ENCODE data around the gene CCDC141. TPM values are rescaled to one million over a fixed set of nuclear protein-coding genes. Genes with fewer than 3 reads are reported as not detected.

CCDC141 gene
- total and polyA plus RNA-seq, 12 donors = 0.34 to 42.1 (median 1.4) TPM

DNA sequence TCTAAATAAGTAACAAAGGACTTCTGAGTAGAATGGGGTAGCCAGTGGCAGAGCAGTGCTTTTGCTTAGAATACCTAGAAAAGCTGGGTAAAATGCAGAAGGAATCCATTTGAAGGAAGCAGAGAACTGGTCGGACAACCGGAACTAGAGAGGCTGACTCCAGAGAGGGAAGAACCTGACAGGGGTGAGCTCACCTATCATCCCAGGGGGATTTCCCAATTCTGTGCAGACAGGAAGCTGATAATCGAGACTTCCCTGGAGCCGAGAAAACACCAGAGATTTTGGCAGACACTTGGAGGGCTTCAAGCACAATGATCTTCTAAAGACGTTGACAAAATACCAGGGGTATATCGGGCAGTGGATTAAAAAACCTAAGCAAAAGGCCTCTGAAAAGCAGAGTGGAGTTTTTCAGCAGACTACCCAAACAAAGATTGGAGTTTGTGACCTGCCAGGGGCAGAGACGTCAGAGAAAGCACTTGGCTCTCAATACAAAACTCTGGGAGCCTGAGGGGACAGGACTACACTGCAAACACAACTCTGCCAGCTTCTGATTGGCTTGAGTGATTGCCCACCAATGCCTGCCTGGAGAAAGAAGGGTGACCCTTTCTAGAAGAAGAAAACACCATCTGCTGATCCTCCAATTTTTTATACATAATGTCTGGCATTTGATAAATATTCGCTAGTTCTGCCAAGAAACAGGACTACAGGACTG lies 175.3 kb downstream of the CCDC141 start:
- intact Hi-C loops (cut with DNase I) = no loop called here
- WGBS, 4 donors = 73 to 82% (median 75%) methylated on average over 8 of the region's 8 CpGs
- no peaks in the 10 kb centered on the region for H3K27me3 ChIP-seq
- no peaks in the 10 kb centered on the region for H3K9me3 ChIP-seq (replicated peaks in 1 of 3)
- no peaks in the 10 kb centered on the region for H3K4me1 ChIP-seq (replicated peaks in 1 of 2)
- no peaks in the 10 kb centered on the region for H3K36me3 ChIP-seq (replicated peaks in 1 of 2)
- H3K4me3 ChIP-seq = no peak overlapping the region
- no peak overlapping the region for H3K27ac ChIP-seq
- TF ChIP-seq POLR2A (IDR thresholded peaks at IDR 0.05) = no peak
- TF ChIP-seq, protein P1, sequence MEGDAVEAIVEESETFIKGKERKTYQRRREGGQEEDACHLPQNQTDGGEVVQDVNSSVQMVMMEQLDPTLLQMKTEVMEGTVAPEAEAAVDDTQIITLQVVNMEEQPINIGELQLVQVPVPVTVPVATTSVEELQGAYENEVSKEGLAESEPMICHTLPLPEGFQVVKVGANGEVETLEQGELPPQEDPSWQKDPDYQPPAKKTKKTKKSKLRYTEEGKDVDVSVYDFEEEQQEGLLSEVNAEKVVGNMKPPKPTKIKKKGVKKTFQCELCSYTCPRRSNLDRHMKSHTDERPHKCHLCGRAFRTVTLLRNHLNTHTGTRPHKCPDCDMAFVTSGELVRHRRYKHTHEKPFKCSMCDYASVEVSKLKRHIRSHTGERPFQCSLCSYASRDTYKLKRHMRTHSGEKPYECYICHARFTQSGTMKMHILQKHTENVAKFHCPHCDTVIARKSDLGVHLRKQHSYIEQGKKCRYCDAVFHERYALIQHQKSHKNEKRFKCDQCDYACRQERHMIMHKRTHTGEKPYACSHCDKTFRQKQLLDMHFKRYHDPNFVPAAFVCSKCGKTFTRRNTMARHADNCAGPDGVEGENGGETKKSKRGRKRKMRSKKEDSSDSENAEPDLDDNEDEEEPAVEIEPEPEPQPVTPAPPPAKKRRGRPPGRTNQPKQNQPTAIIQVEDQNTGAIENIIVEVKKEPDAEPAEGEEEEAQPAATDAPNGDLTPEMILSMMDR (IDR thresholded peaks at IDR 0.05) = no peak
- DNase-seq = no peak

DNA sequence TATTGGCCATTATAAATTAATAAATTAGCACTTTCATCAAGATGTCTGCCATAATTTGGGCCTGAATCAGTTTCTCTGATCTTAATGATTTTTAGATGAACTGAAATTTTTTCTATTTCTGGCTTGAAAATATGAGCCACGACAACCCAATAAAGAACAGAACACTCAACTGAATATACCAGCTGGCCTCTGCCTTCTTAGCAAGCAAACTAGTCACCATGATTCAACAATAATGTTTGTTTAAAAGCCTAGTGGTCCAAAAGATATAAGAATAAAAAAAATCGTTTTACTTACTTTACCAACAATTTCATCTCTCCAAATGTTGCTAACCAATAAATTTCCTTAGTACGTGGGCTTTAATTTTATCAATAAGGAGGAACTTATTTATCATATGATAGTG lies 176.0 kb downstream of the CCDC141 start:
- Histone ChIP-seq H3K36me3 (replicated peaks in 1 of 2) (no peaks in the 10 kb centered on the region), H3K4me1 (replicated peaks in 1 of 2) (no peaks in the 10 kb centered on the region), H3K27ac (no peak overlapping the region), H3K4me3 (no peak overlapping the region), H3K27me3 (no peaks in the 10 kb centered on the region), H3K9me3 (replicated peaks in 1 of 3) (no peaks in the 10 kb centered on the region)
- intact Hi-C loops (cut with DNase I) = no loop called here
- no peak for DNase-seq
- TF ChIP-seq, protein P1 (IDR thresholded peaks at IDR 0.05) = no peak
- TF ChIP-seq POLR2A (IDR thresholded peaks at IDR 0.05) = no peak
- WGBS, 4 donors = 78 to 92% (median 82%) methylated on average over 3 of the region's 3 CpGs

DNA sequence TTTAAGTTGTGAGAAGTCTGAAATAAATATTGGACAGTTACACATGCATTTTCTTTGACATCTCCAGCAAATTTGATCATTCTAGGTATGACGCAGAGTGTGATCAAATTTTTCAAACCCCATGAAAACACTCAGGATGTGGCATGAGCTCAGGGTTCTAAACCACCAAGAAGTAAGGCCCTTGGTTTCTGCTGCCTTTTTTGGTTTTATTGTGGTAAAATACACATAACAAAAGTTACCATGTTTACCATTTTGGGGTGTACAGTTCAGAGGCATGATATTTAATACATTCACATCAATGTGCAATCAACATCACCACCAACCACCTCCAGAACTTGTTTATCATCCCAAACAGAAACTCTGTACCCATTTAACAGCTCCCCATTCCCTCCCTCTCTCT lies 178.4 kb downstream of the CCDC141 start:
- no peak for TF ChIP-seq POLR2A (IDR thresholded peaks at IDR 0.05)
- TF ChIP-seq, protein P1 (IDR thresholded peaks at IDR 0.05) = no peak
- intact Hi-C loops (cut with DNase I) = no loop called here
- WGBS, 4 donors = 91 to 100% (median 93%) methylated on average over 1 of the region's 1 CpG
- H3K4me3 ChIP-seq = no peak overlapping the region
- H3K36me3 ChIP-seq (replicated peaks in 1 of 2) = no peaks in the 10 kb centered on the region
- no peak overlapping the region for H3K27ac ChIP-seq
- H3K27me3 ChIP-seq = no peaks in the 10 kb centered on the region
- no peaks in the 10 kb centered on the region for H3K4me1 ChIP-seq (replicated peaks in 1 of 2)
- DNase-seq = no peak
- H3K9me3 ChIP-seq (replicated peaks in 1 of 3) = no peaks in the 10 kb centered on the region

DNA sequence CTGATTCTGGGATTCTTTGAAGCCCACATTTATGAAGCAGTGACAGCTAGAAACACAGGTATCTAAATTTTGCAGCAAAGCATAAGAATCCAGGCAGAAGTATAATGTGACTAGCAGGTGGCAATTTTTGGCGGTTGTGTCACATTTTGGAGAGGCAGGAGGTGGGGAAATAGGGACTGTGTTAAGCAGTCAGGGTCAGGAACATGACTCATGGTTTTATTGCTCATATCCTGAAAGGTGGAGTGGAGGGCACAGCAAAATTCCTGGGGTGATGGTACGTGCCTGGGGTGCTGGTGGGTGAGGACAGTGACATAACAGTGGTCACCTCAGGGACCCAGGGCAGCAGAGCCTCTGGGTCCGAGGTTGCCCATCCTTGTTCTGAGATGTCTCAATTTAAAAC lies 179.2 kb downstream of the CCDC141 start:
- H3K27me3 ChIP-seq = no peaks in the 10 kb centered on the region
- H3K36me3 ChIP-seq (replicated peaks in 1 of 2) = no peaks in the 10 kb centered on the region
- no peak overlapping the region for H3K27ac ChIP-seq
- H3K4me1 ChIP-seq (replicated peaks in 1 of 2) = no peaks in the 10 kb centered on the region
- TF ChIP-seq, protein P1 (IDR thresholded peaks at IDR 0.05) = no peak
- TF ChIP-seq POLR2A (IDR thresholded peaks at IDR 0.05) = no peak
- no peaks in the 10 kb centered on the region for H3K9me3 ChIP-seq (replicated peaks in 1 of 3)
- no peak overlapping the region for H3K4me3 ChIP-seq
- intact Hi-C loops (cut with DNase I) = no loop called here
- DNase-seq = peak in 2 of 7 donors; percentile 16 to 20
- WGBS, 4 donors = 41 to 46% (median 43%) methylated on average over 3 of the region's 3 CpGs
